Esophagus mucosa (tissue), 1 donor: ENCODE measurements around the gene ELAVL2. TPM values are rescaled to one million over a fixed set of nuclear protein-coding genes. Genes with fewer than 3 reads are reported as not detected.

Source experiments
- ATAC-seq: fragments of 200-7000 bp; cut with Tn5 transposase; one replicate; pipeline ENCODE4 v1.9.1; 2020
- total RNA-seq: library from RNA; stranded (reverse); gene quantifications from one replicate; pipeline ENCODE4 v1.2.4, GENCODE V29; 2023
- donor health status: DM: yes; HTN: yes; CAD: no.

ELAVL2 gene
- total RNA-seq, 1 donor from 2014 or later: 0.24 TPM

- no peak for ATAC-seq
These were observed 104.6 kb downstream of the ELAVL2 start for GRCh38 chr9:23721466-23721865.

- no peak for ATAC-seq
These were observed 108.5 kb downstream of the ELAVL2 start for GRCh38 chr9:23717505-23717904.

DNA sequence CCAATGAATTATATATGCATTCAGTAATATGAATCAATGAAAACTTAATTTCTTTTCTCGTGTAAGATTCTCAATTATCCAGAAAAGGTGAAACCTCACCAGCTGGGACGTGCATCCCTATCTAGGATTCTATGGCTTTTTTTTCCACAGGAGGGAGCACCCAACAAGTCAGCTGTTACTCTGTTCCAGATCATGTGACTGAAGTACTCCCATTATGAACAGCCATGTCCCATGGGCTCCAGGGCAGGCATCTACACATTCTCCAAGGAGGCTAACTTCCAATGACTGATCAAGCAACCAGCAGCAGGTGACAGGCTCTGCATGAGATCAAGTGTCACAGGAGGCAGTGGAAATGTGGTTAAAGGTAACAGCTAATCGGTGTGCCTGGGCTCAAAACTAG lies 118.8 kb downstream of the ELAVL2 start:
- no peak for ATAC-seq

GRCh38 chr9:23702311-23702922 lies 123.6 kb downstream of the ELAVL2 start:
- no peak for ATAC-seq

DNA sequence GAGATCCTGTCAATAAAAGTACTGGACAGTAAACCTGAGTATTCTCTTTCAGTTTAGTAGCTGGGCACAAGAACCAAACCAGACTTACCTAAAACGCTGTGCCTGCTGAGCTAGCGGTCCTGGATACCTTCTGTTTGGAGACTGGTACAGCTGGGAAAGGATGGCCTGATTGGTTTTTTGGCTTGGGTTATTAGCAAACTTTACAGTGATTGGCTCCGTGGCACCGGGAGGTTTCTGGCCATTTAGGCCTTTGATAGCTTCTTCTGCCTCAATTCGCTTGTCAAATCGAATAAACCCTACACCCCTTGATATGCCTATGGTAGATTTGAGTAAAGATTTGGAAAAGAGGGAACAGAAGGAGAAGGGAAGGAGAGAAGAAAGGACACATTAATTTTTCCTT lies 124.7 kb downstream of the ELAVL2 start:
- no peak for ATAC-seq

- no peak for ATAC-seq
These were observed 125.7 kb downstream of the ELAVL2 start for GRCh38 chr9:23700359-23700758.

DNA sequence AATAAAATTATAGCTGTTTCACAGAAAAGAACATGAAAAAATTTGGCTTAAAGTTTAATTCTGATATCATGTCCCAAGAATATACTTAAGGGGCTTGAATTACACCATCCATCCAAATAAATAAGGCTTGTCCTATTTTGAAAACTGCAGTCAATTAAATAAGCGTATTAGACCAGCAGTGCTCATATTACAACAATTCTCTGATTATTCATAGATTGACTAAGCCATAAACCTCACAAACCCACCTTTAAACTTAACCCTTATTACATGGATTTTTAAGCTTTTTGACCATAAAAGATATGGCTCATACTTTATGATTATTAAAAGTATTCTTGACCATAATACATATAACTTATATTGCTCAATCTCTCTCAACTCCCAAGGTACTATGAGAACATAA lies 127.9 kb downstream of the ELAVL2 start:
- no peak for ATAC-seq

DNA sequence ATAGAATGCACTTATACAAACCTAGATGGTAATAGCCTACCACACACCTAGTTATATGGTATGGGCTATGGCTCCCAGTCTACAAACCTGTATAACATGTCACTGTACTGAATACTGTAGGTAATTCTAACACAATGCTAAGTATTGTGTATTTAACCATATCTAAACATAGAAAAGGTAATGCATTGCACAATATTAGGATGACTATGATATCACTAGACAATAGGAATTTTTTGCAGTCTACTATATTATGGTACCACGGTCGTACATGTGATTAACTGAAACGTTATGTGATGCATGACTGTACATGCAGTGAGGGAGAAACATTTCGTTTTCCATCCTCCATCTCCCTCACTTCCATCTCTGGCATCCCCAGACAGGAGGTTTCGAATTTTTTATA lies 130.5 kb downstream of the ELAVL2 start:
- ATAC-seq: no peak

DNA sequence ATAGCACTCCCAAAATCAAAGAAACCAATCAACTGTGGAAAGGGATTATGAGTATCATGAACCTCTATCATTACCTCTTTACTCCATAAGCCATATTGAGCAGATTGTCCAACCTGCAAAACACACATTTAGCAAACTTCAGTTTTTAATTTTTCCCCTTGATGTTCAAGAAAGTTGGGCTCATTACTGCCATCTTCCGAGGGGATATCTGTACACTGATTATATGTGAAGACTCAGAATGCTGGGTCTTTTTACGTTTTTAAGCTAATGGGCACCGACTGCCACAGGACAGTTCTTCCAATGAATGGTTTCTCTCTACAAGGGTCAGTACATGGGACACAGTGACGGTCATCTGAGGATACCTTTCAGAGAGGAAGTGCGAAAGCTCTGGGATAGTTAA lies 132.7 kb downstream of the ELAVL2 start:
- ATAC-seq: no peak

- no peak for ATAC-seq
These were observed 139.1 kb downstream of the ELAVL2 start for GRCh38 chr9:23686896-23687295.

- peak; percentile 38 for ATAC-seq
These were observed 139.8 kb downstream of the ELAVL2 start for GRCh38 chr9:23686257-23686656.

DNA sequence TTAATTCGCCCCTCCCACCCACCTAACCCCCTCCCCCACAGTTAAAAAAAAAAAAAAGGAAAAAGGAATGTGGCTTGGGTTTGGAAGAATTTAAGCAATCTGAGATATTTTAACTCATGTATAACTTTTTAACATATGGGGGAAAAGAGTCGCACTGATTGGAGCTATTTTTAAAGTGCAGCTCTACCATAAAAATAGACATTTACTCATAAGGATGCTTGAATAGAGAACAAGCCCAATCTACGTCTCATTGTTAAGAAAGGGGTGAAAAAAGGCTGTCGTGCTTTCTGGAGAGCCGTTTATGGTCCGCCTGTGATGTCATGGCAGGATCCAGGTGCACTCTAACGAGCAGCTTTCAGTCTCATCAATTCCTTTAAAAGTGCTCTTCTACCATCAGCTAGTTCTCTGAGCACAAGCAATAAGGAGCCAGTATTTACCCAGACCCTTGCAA lies 142.4 kb downstream of the ELAVL2 start:
- ATAC-seq: no peak

GRCh38 chr9:23682891-23683431 lies 143.1 kb downstream of the ELAVL2 start:
- ATAC-seq: peak; percentile 39

DNA sequence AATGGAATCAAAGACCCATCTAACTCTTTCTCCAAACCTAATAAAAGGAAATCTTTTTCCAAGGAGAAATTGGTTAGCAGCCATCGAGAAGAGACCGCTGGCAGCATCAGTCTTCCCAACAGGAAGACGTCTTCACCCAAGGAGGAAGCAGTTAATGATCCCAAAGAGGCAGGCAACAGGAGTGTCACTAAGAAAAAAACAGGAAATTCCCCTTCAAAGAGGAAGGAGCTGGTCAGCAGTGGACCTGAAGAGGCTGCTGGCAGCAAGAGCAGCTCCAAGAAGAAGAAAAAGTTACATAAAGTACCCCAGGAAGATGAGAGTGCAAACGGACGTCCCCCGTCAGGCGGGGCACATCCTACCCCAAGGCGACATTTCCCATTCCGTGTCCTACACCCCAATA lies 143.7 kb downstream of the ELAVL2 start:
- ATAC-seq: no peak

DNA sequence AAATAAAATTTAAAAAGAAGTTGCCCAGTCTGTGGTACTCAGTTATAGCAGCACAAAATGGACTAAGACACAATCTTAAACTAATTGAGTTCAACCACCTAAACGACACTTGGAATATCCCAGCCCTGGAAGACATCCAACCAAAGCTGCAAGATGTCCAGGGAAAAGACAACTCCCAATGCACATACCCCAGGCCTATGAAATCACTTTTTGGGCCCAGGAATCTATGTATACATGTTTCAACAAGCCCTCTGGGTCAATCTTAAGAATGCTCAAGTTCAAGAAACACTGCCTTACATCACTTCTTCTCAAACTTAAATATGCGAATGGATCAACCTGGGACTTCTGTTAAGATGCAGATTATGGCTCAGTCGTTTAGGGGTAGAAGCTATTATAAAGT lies 148.6 kb downstream of the ELAVL2 start:
- ATAC-seq: no peak

DNA sequence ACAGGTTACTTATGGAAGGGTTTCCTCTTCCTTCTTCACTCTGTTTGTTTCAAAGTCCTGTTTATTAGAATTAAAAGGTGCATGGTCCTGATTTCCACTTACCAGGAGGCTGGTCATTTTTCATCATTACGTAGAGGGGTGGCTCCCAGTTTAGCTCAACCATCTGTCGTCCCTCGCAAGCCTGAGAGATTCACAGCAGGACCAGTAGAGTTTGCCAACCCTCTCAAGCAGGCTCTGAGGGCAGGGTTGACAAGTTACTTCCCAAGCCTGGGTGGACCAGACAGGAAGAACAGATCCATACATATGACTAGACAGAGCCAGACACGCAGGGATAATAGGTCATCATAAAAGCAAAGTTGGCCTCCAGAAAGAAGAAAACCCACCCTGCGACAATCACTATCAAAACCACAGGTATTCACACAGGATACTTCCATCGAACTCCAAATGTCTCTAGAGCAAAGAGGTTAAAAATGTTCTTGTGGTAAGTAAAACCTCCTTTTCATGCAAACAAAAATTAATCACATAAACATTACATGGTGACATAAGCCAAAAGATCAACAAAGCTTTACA lies 151.9 kb downstream of the ELAVL2 start:
- ATAC-seq: no peak

- no peak for ATAC-seq
These were observed 153.9 kb downstream of the ELAVL2 start for GRCh38 chr9:23672151-23672550.

- ATAC-seq: no peak
These were observed 156.3 kb downstream of the ELAVL2 start for GRCh38 chr9:23669776-23670175.

GRCh38 chr9:23665635-23666034 lies 160.4 kb downstream of the ELAVL2 start:
- no peak for ATAC-seq

GRCh38 chr9:23665051-23665450 lies 161.0 kb downstream of the ELAVL2 start:
- no peak for ATAC-seq

GRCh38 chr9:23663946-23664345 lies 162.1 kb downstream of the ELAVL2 start:
- ATAC-seq: no peak

DNA sequence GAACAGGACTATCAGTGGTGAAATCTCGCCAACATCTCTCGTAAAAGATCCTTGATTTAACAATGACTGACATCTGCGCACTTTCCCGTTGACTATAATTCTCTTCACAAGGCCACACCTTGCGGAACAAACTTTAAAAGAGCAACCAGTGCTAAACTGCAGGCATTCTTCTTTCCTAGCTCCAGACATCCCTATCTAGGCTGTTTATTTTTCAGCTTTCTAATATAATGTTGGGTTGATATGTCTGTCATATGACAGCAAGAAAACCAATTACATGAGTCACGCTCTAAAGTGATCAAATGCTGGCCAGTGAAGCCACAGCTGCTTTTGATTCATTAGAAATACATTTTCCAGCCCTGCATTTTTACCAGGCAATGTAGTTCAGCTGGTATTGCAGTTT lies 162.5 kb downstream of the ELAVL2 start:
- no peak for ATAC-seq

- no peak for ATAC-seq
These were observed 162.9 kb downstream of the ELAVL2 start for GRCh38 chr9:23663125-23663524.

DNA sequence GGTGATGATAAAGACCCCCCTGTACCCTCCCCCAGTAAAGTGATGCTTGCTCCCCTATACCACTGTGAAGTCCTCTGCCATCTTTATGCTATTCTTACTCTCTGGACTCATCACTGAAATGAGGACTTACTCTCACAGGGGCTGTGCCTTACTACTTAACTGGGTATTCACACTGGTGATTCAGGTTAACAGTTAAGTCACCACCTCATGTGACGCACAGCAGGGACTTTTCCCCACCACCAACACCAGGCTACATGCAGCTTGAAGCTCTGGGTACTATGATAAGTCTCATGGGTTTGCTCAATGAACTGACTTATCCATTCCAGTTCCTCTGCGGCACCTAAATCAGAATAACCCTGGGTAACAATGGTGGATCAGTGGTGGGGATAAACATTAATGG lies 163.7 kb downstream of the ELAVL2 start:
- ATAC-seq: no peak
